ENCODE measurements around the gene BANP.
"Not testable (repeated sequence)": the region's sequence is repeated elsewhere in the genome, so short reads cannot be mapped to it uniquely, and the experiment has no call there.

BANP gene

DNA sequence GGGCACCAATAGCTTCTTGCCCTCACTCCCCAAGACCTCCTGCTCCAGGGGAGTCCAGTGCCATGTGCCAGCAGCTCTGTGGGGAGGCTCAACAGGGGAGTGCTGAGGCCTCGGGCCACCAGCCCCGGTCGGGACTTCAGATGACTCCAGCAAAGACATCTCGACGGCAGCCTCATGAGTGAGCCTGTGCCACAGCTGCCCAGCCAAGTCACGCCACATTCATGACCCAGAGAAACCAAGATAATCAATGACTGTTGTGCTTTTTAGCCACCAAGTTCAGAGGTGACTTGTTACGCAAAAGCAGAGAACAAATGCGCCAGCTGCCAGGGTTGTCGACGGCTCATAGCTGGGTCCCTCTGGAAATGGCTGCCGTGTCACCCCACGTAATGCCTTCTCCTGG, 157.5 kb downstream of the BANP start:
- no peak for DNase-seq

DNA sequence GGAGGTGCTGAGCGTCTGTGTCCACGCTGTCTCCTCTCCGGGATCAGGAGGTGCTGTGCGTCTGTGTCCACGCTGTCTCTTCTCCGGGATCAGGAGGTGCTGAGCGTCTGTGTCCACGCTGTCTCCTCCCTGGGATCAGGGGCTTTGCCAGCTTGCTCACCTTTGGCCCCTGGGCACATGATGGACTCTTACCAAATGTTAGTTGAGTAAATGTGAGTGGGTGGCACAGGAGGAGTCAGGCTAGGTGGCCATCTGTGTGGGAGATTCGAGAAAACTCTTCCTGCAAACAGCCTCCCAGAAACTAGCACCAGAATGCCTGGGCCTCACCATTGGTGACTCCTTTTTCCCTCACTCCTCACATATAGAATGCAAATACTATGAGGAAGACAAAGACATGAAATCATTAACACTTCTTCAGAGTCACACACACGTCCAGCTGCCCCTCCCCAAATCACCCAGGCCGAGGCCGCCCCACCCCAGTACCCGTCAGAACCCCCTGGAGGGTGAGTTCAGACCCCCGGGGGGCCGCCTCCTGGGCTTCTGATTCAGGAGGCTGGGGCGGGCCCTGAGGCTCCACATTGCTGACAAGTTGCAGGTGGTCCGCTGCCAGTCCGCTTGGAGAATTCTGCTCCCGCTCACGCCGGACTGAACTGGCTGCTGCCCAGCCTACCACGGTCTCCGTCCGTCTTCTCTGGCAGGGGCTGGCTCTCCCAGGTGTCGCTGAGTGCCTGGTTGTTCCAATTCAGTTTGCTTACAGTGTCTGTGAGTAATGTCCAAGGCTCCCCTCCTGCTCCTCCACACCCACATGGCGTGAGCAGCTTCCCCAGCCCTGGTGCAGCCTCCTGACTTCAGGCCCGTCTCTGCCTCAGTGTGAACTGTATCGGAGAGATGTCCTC, 158.7 kb downstream of the BANP start:
- not testable (repeated sequence) for DNase-seq

DNA sequence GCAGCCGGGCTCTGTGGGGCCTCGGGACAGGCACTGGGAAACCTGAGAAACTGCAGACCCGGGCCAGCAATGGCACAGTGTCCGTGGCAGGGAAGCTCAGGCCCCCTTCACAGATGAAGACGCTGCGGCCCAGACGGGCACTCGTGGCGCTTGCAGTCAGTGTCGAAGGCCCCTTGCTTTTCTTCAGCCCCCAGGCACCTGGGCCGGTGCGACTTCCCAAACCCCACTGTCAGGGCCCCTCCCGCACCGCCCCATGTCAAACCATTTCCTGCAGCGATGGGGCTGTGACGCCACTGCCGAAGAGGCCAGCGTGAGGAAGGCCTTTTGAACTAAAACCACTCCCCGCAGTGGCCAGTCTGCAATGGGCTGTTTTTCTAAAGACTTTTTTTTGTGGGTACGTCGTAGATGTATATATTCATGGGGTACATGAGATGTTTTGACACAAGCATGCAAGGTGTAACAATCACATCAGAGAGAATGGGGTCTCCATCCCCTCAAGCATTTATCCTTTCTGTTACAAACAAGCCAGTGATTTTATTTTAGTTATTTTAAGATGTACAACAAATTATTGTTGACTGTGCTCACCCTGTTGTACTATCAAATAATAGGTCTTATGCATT, 159.8 kb downstream of the BANP start:
- not testable (repeated sequence) for DNase-seq

DNA sequence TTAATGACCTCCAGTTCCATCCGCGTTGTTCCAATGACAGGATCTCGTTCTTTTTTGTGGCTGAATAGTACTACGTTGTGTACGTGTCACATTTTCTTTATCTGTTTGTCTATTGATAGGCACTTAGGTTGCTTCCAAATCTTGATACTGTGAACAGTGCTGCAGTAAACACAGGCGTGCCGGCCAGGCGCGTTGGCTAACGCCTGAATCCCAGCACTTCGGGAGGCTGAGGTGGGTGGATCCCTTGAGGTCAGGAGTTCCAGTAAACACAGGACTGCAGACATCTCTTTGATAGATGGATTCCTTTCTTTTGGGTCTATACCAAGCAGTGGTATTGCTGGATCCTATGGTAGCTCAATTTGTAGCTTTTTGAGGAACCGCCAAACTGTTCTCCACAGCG, 160.7 kb downstream of the BANP start:
- not testable (repeated sequence) for DNase-seq

DNA sequence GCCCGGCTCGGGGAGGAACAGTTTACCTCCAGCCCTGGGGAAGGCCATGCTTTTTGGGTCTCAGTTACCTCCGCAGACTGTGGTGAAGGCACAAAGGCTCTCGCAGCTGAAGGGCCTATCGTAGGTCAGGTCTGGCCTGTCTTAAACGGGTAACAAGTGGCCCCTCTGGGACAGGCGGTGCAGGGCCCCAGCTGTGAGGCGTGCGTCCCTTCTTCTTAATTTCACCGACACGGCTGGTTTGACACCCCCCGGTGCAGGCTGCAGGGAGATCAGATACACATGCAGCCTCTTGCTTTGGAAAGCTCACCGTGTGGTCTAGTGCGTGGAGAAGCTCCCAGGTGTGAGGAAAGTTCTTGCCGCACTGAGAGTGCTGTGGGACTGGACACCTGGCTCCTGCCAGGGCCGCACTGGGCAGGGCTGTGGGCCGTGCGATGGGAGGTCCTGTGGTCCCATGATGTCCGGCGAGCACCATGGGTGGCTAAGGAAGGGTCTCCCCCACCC, 162.4 kb downstream of the BANP start:
- no peak for DNase-seq

DNA sequence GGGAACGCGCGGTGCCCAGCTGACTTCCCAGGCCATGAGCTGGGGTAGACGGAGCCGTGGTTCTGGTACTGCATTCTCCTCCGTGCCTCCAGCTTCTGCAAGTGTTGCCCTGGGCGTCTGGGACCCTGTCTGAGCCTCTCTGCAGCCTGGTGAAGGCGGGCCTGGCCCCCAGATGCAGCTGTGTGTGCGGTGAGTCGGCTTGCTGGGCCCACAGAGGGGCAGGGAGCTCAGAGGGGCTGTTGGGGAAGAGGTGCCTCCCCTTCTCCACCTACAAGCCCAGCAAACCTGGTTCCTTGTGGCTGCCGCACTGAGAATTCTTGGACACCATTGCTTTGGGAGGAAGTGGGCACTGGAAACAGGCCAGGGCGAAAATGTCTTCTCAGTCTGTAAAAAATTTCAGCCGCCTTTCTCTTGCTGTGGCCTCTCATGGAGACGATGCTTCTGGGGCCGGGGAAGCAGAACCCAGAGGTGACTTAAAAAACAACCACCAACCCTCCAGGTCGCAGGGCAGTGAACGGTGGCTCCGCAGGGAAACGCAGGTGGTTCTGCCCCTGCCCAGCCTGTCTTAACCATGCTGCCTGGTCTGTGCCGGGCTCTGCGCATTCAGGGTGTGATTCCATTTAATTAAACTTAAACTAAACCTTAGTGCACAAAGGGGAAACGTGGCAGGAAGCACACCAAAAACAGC, 163.5 kb downstream of the BANP start:
- DNase-seq: not testable (repeated sequence)

DNA sequence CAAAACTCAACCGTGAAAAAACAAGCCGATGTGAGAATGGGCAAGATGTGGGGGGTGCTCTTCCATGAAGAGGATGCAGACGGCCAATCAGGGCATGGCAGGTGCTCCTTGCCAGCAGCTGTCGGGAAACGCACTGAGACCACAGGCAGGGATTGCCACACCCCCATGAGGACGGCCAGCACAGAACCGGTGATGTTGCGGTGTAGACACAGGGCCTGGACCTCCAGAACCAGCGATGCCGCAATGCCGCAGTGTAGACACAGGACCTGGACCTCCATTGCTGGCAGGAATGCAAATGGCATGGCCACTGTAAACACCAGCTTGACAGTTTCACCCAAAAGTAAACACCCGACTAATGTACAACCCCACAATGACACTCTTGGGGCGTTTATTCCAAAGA, 164.9 kb downstream of the BANP start:
- DNase-seq: no peak

DNA sequence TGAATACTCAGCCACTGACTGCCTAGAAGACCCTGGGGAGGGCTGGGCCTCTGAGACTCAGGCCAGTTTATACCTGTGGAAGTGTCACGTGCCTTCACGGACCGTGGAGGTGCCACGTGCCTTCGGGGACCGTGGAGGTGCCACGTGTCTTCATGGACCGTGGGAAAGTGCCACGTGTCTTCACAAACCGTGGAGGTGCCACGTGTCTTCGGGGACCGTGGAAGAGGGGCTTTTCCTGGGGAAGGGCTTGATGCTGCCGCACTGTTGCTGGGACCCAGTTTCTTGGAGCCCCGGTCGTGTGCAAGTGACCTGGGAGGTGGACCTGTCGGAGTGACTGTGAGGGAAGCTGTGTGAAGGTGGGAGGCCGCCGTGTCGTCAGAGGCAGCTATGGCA, 166.2 kb downstream of the BANP start:
- DNase-seq: no peak

DNA sequence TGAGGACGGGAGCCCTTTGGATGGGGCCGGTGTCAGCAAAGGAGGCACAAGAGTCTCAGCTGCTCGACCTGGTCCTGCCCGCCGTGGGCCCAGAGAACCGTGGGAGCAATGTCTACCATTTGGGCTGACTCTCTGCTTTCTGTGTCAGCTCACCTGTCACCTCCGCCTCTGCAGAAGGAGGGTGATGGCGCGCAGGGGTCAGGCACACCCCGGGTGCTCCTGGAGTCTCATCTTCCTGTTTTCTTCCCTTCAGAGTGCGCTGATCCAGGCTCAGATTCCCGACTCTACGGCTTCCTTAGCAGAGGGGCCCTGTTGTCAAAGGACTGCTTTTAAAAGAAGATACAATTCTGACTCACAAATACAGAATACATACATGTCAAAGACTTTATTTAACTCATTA, 167.1 kb downstream of the BANP start:
- no peak for DNase-seq

DNA sequence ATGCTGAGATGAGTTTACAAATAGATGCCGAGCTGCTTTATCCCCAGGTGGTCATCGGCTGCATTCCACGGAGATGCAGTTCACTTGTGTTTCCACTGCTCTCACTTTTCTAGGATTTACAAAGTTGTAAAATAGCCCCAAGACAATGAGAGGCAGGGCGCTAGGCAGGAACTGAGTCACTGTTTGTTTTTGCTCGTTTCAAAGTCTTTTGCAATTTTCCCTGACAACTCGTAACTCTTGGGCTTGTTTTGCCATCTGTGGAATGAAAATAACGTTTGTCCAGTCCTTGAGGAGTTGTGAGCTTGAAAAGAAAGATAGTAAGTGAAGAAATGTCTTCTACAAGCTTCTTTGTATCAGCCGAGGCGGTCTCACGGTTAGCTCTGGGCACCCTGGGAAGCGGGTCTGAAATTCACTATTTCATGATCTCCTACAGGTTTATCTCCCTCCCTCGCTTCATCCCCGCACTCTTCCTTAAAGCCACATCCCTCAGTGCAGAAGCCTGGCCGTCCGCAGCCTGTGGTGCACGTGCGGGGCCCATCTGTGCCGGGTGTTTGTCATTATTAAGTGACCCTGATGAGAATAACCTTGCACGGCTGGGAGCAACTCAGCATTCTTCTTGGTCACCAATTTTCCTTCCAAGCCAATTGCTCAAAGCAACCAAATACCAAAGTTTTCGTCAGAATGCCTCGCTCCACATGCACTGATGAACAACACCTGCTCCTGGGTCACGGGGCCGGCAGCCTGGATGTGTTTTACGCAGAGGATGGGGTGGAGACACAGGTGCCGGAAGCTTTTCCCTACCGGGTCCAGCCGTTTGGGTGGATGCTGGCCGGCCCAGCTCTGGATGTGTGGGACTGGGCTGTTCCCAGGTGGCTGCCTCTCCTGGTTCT, 167.9 kb downstream of the BANP start:
- DNase-seq: not testable (repeated sequence)

DNA sequence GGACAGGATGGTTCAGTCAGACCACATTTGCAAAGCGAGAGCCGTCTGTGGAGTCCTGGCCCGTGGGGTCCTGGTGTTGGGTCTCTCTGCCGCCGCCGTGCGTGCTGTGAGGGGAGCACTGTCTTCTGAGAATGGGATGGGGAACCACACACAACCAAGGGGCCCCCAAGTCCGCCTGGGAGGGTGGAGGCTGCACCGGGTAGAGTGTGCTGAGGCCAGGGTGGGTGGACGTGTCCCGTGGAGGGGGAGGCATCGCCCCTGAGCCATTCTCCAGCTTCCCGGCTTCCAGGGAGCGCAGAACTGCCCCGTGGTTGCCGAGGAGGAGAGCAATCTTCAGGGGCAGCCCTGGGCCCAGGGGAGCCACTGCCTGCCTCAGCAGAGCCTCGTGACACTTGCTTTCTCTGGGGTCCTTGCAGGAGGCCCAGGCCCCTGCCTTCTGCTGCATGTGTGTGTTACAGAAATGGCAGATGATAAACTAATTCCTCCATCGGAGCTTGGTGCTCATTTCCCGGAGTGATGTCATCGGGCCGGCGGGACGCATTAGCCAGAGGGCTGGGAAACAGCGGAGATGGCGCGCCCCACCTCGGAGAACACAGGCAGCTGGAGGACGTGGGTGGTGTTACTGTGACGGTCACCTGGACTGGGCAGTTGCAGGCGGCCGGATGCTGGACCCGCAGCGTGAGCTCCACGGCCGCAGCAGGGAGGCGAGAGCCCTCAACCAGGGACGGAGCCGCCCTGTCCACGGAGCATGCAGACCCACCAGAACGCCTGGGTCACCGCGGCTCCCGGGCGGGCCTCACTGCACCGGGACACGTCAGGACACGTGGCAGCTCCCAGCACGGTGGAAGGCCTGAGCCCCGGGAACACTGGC, 168.9 kb downstream of the BANP start:
- DNase-seq: not testable (repeated sequence)

DNA sequence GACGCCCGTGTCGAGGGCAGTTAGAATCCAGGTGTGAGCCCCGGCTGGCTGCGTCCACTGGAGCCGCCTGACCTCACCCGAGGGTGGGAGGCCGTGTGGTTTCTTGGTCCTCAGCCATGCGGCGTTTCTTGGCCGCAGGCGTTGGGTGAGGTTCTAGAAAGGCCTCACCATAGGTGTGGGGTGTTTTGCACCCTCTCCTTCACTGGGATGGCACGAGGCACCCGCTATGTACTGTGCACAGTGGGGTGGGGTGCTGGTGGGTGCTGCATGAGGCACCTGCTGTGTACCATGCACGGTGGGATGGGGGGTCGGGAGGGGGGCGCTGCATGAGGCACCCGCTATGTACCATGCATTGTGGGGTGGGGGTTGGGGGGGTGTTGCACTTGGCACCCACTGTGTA, 169.6 kb downstream of the BANP start:
- no peak for DNase-seq

DNA sequence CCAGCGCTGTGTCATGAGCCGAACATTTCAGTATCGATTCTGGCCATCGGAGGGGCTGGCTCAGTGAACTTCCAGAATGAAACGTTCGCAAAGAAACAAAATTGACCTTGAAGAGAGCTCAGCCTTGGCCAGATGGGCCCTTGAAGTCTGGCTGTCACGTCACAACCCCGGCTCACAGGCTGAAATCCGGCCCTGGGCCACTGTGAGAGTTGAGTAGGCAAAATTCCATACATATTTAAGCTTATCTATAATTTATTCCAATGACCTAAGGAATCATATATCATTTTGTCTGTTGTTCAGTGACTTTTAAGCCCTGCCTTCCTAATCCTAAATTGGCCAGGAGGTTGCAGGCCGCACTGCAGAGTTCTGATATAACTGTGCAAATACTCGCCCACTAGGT, 170.2 kb downstream of the BANP start:
- DNase-seq: not testable (repeated sequence)

DNA sequence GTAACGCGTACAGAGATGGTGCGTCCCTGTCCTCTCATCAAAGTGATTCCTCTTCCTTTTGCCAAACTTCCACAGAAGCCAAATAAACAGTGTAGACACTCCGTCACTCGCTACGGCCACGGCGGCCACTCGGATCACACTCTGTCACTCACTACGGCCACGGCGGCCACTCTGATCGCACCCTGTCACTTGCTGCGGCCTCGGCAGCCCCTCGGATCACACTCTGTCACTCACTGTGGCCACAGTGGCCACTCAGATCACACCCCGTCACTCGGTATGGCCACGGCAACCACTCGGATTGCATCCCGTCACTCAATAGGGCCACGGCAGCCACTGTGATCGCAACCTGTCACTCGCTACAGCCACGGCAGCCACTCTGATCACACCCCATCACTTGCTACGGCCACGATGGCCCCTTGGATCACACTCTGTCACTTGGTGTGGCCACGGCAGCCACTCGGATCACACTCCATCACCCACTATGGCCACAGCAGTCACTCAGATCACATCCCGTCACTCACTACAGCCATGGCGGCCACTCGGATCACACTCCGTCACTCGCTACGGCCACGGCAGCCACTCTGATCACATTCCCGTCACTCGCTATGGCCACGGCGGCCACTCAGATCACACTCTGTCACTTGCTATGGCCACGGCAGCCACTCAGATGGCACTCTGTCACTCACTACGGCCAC, 170.8 kb downstream of the BANP start:
- DNase-seq: no peak
